ENCODE measurements around the gene PID1. TPM values are rescaled to one million over a fixed set of nuclear protein-coding genes. Genes with fewer than 3 reads are reported as not detected.
"Not testable (repeated sequence)": the region's sequence is repeated elsewhere in the genome, so short reads cannot be mapped to it uniquely, and the experiment has no call there.

Gene PID1
- total RNA-seq, 2 donors from 2014 or later, result 33.8 to 42.4 TPM

DNA sequence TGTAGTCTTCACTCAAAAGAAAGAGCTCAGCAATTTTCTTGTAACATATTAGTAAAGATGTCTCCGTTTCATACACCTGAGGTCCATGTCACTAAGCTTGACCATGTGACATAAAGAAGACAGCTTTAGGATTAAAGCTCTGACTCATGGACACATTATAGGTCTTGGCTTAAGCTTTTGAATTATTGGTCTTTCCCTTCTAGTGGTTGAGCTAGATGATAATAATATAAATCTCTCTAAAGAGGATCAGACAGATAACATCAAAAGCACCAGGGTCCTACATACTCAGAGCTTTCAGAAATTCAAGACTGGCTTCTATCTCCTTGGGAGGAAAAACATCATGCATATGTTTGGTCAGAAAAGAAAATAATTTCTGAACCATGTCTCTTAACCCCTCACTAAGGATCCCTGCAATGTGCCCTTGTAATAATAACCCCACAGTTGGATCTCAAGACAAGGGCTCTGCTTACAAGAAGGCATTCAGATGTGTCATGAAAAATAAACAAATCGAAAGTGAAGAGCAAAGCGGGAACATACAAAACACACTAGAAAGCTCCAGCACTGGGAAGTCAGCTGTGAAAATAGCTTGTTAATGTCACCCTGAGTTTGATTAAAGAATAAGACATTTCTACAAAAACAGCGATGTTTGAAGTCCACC is 174.5 kb downstream of the PID1 start:
- no peak for DNase-seq (ENCODE audit: low spot score)
- intact Hi-C loops (cut with DNase I), result no loop called here

DNA sequence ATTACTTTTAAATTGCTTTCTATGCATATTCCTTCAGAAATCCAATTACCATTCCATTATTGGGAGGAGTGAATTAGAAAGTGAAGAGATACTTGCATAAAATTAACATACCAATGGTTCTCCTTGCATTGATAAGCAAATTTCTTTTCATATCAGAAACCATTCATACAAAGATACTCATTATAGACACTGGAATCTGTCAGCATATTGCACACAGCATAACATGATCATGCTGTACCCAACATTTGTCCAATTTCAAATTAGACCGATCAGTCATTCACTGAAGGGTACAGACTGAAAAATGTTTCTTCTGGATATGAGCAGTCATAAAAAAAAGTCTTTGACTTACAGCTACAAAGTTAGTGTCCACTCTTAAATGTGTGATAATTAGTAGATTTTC is 175.6 kb downstream of the PID1 start:
- intact Hi-C loops (cut with DNase I), result no loop called here
- DNase-seq (ENCODE audit: low spot score), result no peak

DNA sequence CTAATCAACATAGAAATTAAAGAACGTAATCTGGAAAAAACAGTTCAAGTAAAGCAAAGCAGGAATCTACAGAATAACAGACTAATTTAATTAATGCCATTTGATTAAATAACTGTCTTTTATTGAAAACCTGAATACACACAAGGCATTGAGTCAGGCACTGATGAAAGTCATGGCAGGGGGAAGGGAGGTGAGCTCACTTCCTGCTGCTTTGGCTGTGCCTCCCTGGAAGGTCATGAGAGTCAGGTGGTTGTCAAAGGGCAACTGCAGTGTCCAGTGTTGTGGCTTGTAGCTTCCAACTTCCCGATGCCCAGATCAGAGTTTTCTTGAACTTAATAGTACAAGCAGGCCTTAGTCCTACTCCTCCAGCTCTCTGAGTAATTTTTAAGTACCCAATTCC is 180.9 kb downstream of the PID1 start:
- intact Hi-C loops (cut with DNase I), result no loop called here
- no peak for DNase-seq (ENCODE audit: low spot score)

DNA sequence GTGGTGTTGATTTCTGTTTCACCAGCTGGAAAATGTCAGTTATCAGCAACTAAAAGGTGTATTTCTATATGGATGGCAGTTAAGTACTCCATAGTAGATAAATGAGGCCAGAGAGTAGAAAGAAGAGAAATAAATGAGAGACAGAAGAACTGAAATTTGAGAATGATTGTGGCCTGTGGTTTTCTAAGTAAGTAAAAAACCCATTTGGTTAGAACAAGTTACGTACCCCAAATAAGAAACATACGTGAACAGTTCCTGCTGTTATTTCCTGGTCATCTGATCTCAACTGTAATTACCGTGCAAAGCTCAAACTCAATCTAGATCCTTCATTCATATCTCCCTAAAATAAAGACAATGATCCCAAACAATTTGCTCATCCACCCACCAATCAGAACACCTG is 181.3 kb downstream of the PID1 start:
- intact Hi-C loops (cut with DNase I), result no loop called here
- DNase-seq (ENCODE audit: low spot score), result no peak

DNA sequence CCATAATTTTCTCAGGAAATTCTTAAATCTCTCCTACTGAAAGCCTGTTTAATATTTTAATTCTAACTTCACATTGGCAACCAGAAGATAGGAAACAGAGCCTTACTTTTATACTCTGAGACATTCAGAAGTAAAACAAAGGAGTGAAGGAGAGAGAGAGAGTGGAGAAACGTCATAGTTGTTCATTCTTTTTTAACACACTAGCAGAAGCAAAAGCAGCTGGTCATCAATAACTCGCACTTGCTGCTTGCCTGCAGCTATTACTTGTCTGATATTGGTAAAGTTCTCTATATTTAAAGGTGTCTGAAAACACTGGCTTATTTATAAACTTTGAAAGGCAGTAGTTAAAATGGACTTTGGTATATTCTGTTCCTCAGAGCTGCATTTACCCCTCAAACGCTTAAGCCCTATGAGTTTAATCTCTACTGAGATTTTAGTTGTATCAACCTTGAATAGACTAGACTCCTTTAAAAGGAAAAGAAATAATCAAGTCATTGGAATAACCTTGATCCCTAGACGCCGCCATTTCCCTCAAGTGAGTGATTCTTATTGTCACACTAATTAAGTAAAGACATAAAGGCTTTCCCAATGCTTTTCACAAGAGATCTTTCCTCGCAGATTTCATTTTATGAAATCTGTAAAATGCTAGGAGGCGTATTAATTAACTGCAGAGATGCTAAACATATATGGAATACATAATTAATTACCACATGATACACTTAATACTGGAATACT is 182.0 kb downstream of the PID1 start:
- intact Hi-C loops (cut with DNase I), result no loop called here
- no peak for DNase-seq (ENCODE audit: low spot score)

DNA sequence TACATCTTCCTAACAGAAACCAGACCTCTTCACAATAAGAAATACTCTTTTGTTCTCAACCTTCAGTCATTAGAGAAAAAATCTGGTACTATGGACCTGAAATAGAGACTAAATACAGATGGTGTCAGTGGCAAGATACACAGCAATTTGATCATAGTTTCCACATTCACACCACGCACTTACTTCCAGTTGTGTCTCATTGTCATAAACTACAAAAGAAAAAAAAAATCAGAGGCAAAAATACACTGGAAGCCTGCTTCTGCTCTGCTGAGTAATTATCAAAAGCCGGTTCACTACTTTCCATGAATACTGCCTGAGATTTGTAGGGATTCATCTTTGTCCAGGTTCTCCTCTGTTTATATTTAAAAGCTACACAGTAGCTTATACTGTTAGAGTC is 182.6 kb downstream of the PID1 start:
- DNase-seq (ENCODE audit: low spot score), result no peak
- intact Hi-C loops (cut with DNase I), result no loop called here

DNA sequence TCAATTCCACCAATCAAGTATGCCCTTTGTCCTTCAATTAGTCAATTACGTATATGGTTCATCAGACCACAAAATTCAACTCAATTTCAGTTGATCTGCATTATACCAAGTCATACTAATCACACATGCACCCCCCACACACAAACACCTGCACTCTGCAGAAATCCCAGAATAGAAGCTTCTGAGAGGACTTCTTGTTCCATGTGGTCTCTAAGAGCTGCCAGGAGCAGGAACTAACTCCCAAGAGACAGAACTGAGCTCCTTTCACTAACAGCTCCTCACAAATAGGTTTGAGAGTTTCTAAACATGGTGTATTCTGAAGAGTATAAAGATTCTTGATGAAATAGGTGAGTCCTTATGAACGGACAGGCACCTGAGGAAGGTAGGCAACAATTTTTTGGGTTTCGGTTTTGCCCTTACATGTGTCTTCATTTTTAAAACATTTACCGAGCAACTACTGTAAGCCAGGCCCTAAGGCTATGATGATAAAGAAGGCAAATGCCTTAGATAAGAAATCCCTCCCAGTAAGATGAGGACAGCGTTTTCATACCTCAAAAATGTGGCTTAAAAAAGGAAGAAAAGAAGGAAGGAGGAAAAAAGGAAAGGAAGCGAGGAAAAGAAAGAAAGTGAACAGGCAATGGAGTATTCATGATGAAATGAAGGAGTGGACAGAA is 183.1 kb downstream of the PID1 start:
- intact Hi-C loops (cut with DNase I), result no loop called here
- no peak for DNase-seq (ENCODE audit: low spot score)

DNA sequence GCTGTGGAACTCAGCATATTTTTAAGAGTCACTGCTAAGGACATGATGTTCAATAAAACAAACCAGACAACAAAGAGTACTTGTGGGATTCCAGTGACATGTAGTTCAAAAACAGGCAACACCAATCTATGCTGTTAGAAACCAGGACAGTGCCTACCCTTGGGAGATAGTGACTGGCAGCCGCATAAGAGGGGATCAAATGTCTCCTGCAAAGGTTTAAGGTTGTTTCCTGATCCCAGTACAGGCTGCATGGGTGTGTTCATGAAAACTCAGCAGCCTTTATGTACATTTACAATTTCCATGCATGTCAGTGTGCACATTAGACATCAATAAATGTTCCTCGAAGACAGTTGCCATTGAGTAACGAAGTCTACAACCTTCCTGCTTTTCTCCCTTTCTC is 183.8 kb downstream of the PID1 start:
- no peak for DNase-seq (ENCODE audit: low spot score)
- intact Hi-C loops (cut with DNase I), result no loop called here

DNA sequence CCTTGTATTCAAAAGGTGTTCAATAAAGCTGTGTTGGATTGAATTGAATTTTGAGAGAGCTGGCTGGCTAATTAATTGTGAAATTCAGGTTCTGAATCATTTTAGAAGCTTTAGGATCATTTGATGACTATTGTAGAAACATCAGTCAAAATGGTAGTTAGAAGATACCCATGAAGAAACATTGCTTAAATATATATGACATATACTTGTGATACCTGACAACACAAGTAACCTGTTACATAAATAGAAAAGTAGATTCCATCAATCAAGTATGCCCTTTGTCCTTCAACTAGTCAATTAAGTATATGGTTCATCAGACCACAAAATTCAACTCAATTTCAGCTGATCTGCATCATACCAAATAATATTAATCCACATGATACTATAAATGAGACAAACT is 185.6 kb downstream of the PID1 start:
- DNase-seq (ENCODE audit: low spot score), result no peak
- intact Hi-C loops (cut with DNase I), result no loop called here

DNA sequence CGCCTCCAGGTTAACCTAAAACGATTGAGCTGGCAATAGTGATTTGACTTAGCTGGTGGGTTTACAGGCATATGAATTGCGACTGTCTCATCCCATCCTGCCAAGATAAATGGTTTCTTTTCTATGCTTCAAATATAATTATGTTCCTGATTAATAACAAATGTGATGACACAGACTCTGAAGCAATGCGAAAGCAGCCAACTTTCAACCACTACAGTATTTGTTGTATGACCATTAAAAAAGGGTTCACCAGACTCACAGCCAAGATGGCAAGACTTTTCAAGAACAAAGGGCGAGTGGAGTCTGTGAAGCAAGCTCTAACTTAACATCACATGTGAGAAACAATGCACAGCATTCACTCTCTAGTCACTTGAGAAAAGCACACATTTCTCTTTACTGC is 186.6 kb downstream of the PID1 start:
- DNase-seq (ENCODE audit: low spot score), result no peak
- intact Hi-C loops (cut with DNase I), result no loop called here

DNA sequence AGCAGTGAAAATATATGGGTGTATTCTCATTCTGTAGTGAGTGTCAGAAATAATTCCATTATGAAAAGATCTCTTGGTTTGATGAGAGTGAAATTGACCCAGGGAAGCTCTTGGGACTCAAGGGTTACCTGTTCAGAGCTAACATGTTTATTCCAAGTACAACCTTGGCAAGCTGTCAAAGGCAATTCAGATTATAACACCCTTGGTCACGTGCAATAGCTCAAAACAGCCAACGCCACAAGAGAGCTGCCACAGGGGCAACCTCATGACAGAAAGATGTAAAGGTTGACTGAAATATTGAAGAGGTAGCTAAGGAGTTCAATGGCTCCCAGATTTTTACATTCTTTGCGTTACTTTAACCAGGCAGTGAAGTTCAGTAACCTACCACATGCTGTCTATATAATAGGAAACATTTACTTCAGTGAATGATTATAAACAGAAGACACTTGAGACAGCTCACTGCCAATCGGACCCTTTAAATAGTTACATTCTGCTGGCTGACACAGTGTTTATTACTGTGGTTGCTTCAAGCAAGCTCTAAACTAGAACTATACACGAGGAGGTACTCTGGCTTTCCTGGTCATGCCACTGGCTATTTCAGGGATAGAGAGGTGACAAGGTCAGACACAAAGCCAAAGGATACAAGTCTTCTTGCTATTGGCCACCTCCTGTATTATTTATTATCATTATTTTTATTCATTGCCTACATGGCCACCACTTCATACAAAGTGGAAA is 187.3 kb downstream of the PID1 start:
- intact Hi-C loops (cut with DNase I), result no loop called here
- no peak for DNase-seq (ENCODE audit: low spot score)

DNA sequence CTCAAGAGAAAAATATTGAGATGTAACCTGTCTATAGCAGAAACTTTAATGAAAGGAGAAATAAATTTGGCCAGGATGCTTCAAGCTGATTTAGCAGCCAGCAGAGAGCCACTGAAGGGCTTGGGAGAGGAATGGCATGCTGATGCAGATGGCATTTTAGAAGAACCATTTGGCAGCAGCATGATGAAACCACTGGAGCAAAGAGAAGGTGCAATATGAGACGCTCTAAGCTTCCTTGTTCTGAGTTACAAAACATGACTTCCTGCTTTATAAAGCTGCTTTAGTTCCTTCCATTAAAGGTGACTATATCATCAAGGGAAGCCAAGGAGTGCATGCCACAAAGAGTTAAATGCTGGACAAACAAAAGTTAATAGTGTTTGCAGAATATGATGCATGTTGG is 189.7 kb downstream of the PID1 start:
- intact Hi-C loops (cut with DNase I), result no loop called here

DNA sequence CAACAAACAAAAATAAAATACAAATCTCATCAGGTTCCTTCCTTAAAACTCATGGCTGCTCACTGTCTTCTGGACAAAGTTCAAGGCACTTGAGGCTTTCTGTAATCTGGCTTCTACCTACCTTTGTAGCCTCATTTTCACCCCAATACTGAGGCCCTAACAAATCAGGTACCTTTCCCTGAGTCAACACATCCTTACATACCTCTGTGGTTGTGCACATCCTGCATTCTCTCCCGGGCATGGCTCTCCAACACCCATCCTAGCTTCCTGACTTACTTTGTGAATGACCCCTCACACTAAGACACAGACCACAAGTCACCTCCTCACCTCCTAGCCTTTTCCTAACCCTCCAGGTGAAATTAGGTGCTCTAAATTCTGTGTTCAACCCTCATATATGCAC is 190.9 kb downstream of the PID1 start:
- no peak for DNase-seq (ENCODE audit: low spot score)
- intact Hi-C loops (cut with DNase I), result no loop called here

More for the DNA sequence above, 189.7 kb downstream of the PID1 start:
- DNase-seq (ENCODE audit: low spot score), result no peak

DNA sequence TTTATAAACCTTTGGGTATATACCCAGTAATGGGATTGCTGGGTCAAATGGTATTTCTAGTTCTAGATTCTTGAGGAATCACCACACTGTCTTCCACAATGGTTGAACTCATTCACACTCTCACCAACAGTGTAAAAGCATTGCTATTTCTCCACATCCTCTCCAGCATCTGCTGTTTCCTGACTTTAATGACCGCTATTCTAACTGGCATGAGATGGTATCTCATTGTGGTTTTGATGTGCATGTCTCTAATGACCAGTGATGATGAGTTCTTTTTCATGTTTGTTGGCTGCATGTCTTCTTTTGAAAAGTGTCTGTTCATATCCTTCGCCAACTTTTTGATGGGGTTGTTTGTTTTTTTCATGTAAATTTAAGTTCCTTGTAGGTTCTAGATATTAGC is 194.2 kb downstream of the PID1 start:
- intact Hi-C loops (cut with DNase I); DNase-seq (ENCODE audit: low spot score): not testable (repeated sequence)

DNA sequence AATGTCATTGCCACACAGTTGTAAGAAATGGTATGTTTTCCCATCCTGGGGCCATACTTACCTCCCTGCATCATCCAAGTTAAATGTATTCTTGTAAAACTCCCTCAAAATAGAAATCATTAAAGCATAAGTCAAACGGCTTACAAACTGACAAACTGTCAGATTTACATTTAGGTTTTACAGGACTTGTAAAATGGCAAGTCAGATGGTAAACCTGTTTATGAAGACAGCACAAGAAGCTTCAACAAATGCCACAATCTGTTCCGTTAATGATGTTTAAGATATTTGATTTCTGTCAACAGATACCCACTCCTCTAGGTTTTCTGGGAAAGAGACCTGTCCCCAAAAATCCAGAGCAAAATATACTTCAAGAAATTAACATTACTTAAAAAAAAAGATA is 197.2 kb downstream of the PID1 start:
- DNase-seq (ENCODE audit: low spot score), result no peak
- intact Hi-C loops (cut with DNase I), result no loop called here

DNA sequence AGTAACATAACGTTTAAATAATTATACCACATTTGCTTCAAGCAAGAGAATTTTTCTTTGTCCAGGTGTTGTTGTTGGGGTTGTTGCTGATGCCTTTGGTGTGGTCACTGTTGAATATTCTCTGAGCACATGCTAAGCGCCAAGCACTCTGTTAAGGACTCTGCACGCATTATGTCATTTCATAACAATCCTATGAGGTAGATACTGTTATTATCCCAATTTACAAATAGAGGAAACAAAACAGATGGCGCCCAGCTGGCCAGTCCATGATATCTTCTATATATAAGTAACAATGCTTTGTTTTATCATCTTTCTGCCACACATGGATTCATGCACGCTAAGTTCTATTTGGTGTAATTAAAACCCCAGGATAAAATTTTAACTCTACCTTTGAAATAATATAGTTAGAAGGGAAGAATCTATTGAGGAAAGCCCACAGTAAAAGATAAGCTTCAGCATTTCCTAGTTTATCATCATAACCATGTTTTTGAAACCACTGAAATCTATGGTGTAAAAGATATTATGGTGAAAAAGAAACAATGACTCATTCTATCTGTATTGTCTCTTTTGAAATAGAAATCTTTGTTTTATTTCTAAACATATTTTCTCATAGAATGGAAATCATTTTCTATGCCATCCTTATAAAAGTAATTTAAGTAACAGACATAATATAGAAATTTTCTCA is 199.7 kb downstream of the PID1 start:
- no peak for DNase-seq (ENCODE audit: low spot score)
- intact Hi-C loops (cut with DNase I), result no loop called here

DNA sequence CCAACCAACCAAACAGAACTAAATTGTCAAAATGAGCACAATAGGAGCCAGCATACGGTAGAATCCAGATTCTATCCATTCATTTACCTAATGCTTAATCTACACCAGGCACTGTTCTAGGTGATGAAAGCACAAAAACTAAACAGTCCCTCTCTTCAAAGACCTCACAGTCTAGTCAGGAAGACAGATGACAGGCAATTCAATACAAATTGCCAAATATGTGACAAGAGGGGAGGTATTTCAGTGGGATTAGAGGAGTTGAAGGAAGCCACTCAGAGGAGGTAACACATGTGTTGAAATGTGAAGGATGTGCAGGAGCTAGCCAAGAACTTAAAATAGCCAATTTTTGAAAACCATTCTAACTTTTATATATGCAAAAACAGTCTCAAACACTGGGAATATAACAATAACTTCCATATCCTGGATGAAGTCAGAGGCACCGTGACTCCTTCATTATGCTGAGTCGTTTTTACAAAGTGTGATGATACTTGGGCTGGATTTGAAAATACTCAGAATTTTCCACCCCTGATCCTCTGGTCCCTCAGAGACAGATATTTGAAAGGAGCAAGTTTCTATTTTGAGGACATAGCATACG is 204.9 kb downstream of the PID1 start:
- intact Hi-C loops (cut with DNase I), result no loop called here
- DNase-seq (ENCODE audit: low spot score), result no peak

DNA sequence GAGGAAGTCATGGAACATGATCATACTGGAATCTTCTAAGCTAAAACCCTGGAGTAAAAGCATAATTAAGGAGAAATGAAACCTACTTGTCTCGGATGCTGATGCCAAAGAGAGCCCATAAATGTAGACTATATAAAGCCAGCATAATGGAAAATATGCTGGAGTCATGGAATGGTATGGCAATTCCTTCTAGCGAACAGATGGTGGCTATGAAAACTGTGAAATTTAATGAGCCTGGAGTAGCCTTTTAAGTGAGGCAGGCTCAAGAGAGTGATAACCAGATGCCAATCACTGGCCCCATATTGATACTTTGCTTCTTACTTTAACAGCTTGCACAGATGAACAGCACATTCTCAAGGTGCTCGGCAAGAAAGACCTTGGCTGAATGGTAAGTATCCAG is 206.3 kb downstream of the PID1 start:
- intact Hi-C loops (cut with DNase I), result no loop called here
- no peak for DNase-seq (ENCODE audit: low spot score)

DNA sequence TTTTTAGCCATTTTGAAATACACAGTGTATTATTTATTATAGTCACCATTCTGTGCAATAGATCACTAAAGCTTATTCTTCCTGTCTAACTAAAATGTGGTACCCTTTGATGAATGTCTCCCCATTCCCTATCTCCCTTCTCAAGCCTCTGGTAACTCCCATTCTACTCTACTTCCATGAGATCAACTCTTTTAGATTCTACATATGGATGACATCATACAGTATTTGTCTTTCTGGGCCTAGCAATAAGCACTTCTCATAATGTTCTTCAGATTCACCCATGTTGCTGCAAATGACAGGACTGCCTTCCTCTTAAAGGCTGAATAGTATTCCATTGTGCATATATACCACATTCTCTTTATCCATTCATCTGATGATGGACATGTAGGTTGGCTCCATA is 210.9 kb downstream of the PID1 start:
- DNase-seq (ENCODE audit: low spot score), result no peak
- intact Hi-C loops (cut with DNase I), result no loop called here
